K562 (cell line): ENCODE results near the gene LRRC3. TPM values are rescaled to one million over a fixed set of nuclear protein-coding genes. Genes with fewer than 3 reads are reported as not detected.
A peak's percentile ranks its signal among the peaks of the same experiment; 100 is the strongest.

Source experiments
- CBX5 ChIP-seq: IDR thresholded peaks from 2 replicates; pipeline ENCODE4 v1.6.1; 2014; ENCODE audit warnings: low read depth, borderline replicate concordance
- CREM ChIP-seq: IDR thresholded peaks from 2 replicates; pipeline ENCODE4 v1.6.1; 2014; ENCODE audit warnings: antibody characterized with exemption, low read depth
- MBD2 ChIP-seq: sonication (generic); IDR thresholded peaks from 2 replicates; pipeline ENCODE4 v1.6.1; 2016; ENCODE audit warnings: low read depth, borderline replicate concordance
- MCM3 ChIP-seq: fragments of 450-650 bp; IDR thresholded peaks from 2 replicates; pipeline ENCODE4 v1.6.1; 2016
- MEF2D ChIP-seq: conservative IDR thresholded peaks from 2 replicates; pipeline ENCODE4 v1.6.1; 2016; ENCODE audit warnings: low read depth, missing genetic modification characterization, missing compliant biosample characterization
- NR0B1 ChIP-seq: fragments of 450-650 bp; IDR thresholded peaks from one replicate; pipeline ENCODE4 v1.6.1; 2018; ENCODE audit warnings: mild to moderate bottlenecking, moderate library complexity; ENCODE audit not compliant: partially characterized antibody
- NR2C1 ChIP-seq, 2 experiments: fragments of 450-650 bp; IDR thresholded peaks; 2 replicates each; pipeline ENCODE4 v1.6.1; 2017; ENCODE audit warnings: mild to moderate bottlenecking in 2 of 2, antibody characterized with exemption in 1 of 2, inconsistent platforms in 1 of 2, missing compliant biosample characterization in 1 of 2, missing genetic modification characterization in 1 of 2
- SP1 ChIP-seq: sonication (generic); formaldehyde crosslinking; IDR thresholded peaks from 2 replicates; pipeline ENCODE4 v1.8.1; 2022; ENCODE audit warnings: mild to moderate bottlenecking, missing genetic modification reagents
- SRF ChIP-seq, 2 experiments: fragments of 250-450, 450-650 bp in 1 of 2; sonication (Bioruptor Pico) in 1 of 2; sonication (generic) in 1 of 2; formaldehyde crosslinking; IDR thresholded peaks; 2 replicates each; pipeline versions ENCODE4 v1.5.0 to v1.5.1; 2020 to 2022; ENCODE audit warnings: mild to moderate bottlenecking in 1 of 2, missing genetic modification reagents in 1 of 2
- TCF7L2 ChIP-seq: fragments of 150-350 bp; IDR thresholded peaks from 2 replicates; pipeline ENCODE4 v1.6.1; 2016; ENCODE audit warnings: low read depth, mild to moderate bottlenecking, low read length, moderate library complexity
- TFAP4 ChIP-seq: sonication (generic); formaldehyde crosslinking; IDR thresholded peaks from 2 replicates; pipeline ENCODE4 v1.8.0; 2022; ENCODE audit warnings: missing genetic modification reagents, mild to moderate bottlenecking, moderate library complexity, borderline replicate concordance
- TSHZ1 ChIP-seq: fragments of 250-450 bp; sonication (Bioruptor Pico); IDR thresholded peaks from 2 replicates; pipeline ENCODE4 v1.4.0; 2020; ENCODE audit warnings: mild to moderate bottlenecking, moderate library complexity
- XRCC4 ChIP-seq: IDR thresholded peaks from one replicate; pipeline ENCODE4 v1.6.1; 2011; ENCODE audit not compliant: insufficient read depth, insufficient read length; ENCODE audit errors: extremely low read depth
- ZNF263 ChIP-seq: sonication (generic); formaldehyde crosslinking; IDR thresholded peaks from 2 replicates; pipeline ENCODE4 v1.8.0; 2022; ENCODE audit warnings: mild to moderate bottlenecking, missing genetic modification reagents, borderline replicate concordance
- ZNF280A ChIP-seq: fragments of 450-650 bp; IDR thresholded peaks from 2 replicates; pipeline ENCODE4 v1.6.1; 2018; ENCODE audit warnings: mild to moderate bottlenecking, low read depth; ENCODE audit not compliant: partially characterized antibody
- polyA plus RNA-seq, 8 experiments: library from polyadenylated mRNA; depleted of rRNA in 4 of 8; stranded (reverse) in 5 of 8; unstranded in 3 of 8; fragments of >200 nt; fragmentation: Nextera tagmentation in 2 of 8; fragmentation: Illumina TruSeq in 1 of 8; extraction: Ambion mirVana in 2 of 8; extraction: Trizol in 1 of 8; gene quantifications; 2 replicates each; pipeline versions ENCODE4 v1.2.1 to v1.2.3, GENCODE V29; 2011 to 2014; ENCODE audit warnings: inconsistent platforms in 1 of 8, missing spikeins in 1 of 8
- total RNA-seq, 7 experiments: library from RNA; depleted of rRNA in 6 of 7; stranded (reverse); fragments of >200 nt in 6 of 7; fragmentation: Illumina TruSeq in 2 of 7; extraction: Trizol in 2 of 7; gene quantifications; 2 replicates each; pipeline versions ENCODE4 v1.2.1 to v1.2.3, GENCODE V29; 2011 to 2021; ENCODE audit warnings: low replicate concordance in 1 of 7
- TF ChIP-seq, protein P1 (sequence below): sonication (generic); IDR thresholded peaks from 2 replicates; pipeline ENCODE4 v1.6.1; 2016
- TF ChIP-seq, protein P2 (sequence below): fragments of 250-450 bp; sonication (Bioruptor Pico); IDR thresholded peaks from 2 replicates; pipeline ENCODE4 v1.5.0; 2021

Gene LRRC3
- total and polyA plus RNA-seq, 9 of the 15 experiments (the other 6 are each of a cell fraction or from before 2014, with no cell fraction given), result 0.04 TPM; not detected in 7

- TF ChIP-seq TFAP4 (CRISPR knock-in tag), result peak; percentile 34; the same call in 1 of the 2 replicates
- peak; percentile 97 for TF ChIP-seq ZNF263 (CRISPR knock-in tag)
- TF ChIP-seq MEF2D, result no peak
- TF ChIP-seq ZNF280A, result no peak
- TF ChIP-seq TSHZ1 (CRISPR knock-in tag), result no peak
- no peak for TF ChIP-seq TCF7L2
- TF ChIP-seq, protein P1, sequence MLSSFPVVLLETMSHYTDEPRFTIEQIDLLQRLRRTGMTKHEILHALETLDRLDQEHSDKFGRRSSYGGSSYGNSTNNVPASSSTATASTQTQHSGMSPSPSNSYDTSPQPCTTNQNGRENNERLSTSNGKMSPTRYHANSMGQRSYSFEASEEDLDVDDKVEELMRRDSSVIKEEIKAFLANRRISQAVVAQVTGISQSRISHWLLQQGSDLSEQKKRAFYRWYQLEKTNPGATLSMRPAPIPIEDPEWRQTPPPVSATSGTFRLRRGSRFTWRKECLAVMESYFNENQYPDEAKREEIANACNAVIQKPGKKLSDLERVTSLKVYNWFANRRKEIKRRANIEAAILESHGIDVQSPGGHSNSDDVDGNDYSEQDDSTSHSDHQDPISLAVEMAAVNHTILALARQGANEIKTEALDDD, result no peak
- TF ChIP-seq CBX5, result no peak
- peak; percentile 84; the same call in 1 of the 2 replicates for TF ChIP-seq SP1 (CRISPR knock-in tag)
- TF ChIP-seq NR2C1 (IDR thresholded peaks at IDR 0.05), result no peak
- no peak for TF ChIP-seq NR2C1 (tag; IDR thresholded peaks at IDR 0.05)
- 0 out of 2 replicates have a peak, but pooled peaks have one; percentile 22 for TF ChIP-seq MBD2
- TF ChIP-seq XRCC4, result no peak
- TF ChIP-seq CREM, result 0 out of 2 replicates have a peak, but pooled peaks have one; percentile 25
- TF ChIP-seq NR0B1, result no peak
- TF ChIP-seq, protein P2, sequence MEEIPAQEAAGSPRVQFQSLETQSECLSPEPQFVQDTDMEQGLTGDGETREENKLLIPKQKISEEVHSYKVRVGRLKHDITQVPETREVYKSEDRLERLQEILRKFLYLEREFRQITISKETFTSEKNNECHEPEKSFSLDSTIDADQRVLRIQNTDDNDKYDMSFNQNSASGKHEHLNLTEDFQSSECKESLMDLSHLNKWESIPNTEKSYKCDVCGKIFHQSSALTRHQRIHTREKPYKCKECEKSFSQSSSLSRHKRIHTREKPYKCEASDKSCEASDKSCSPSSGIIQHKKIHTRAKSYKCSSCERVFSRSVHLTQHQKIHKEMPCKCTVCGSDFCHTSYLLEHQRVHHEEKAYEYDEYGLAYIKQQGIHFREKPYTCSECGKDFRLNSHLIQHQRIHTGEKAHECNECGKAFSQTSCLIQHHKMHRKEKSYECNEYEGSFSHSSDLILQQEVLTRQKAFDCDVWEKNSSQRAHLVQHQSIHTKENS (CRISPR knock-in tag), result no peak
- peak in 1 of 2 experiments; percentile 59; a peak in 1 of 4 replicates for TF ChIP-seq SRF (CRISPR knock-in tag; IDR thresholded peaks at IDR 0.05)
- no peak for TF ChIP-seq MCM3
- TF ChIP-seq, all 486 proteins: peak for 6
Observed at GRCh38 chr21:44428281-44428960, 26.9 kb upstream of the LRRC3 start (continued).
